CD14-positive monocyte (primary cell): ENCODE measurements around the gene SNAPC4. TPM values are rescaled to one million over a fixed set of nuclear protein-coding genes. Genes with fewer than 3 reads are reported as not detected.

Experiments
- DNase-seq, 3 donors: peaks; one replicate each; pipeline ENCODE4 v3.0.0-alpha.2; 2011 to 2022
- H2AFZ ChIP-seq: 2 replicates; pipeline ENCODE4 v1.6.0; 2012; ENCODE audit warnings: mild to moderate bottlenecking, low read depth, low read length, inconsistent platforms; ENCODE audit not compliant: insufficient read depth, poor library complexity, severe bottlenecking
- H3K27ac ChIP-seq, 2 donors: 1 replicate in 1 of 2; 2 replicates in 1 of 2; pipeline ENCODE4 v1.5.1; 2012 to 2013; ENCODE audit warnings: low read length in 2 of 2, control low read depth in 1 of 2, inconsistent platforms in 1 of 2, low read depth in 1 of 2, mild to moderate bottlenecking in 1 of 2
- H3K27me3 ChIP-seq, 2 donors: one replicate each; pipeline versions ENCODE4 v1.6.0 to v1.6.1; 2011 to 2013; ENCODE audit warnings: low read length in 2 of 2; ENCODE audit not compliant: control insufficient read depth in 2 of 2, insufficient read depth in 2 of 2
- H3K36me3 ChIP-seq, 2 donors: replicated peaks in 1 of 2; 1 replicate in 1 of 2; 2 replicates in 1 of 2; pipeline versions ENCODE4 v1.5.1 to v1.6.1; 2012 to 2013; ENCODE audit warnings: low read length in 2 of 2, control low read depth in 1 of 2, inconsistent platforms in 1 of 2, mild to moderate bottlenecking in 1 of 2; ENCODE audit not compliant: insufficient read depth in 2 of 2, control insufficient read depth in 1 of 2
- H3K4me1 ChIP-seq, 2 donors: 1 replicate in 1 of 2; 2 replicates in 1 of 2; pipeline versions ENCODE4 v1.5.1 to v1.6.1; 2012 to 2013; ENCODE audit warnings: low read length in 2 of 2, control low read depth in 1 of 2, inconsistent platforms in 1 of 2, mild to moderate bottlenecking in 1 of 2, moderate library complexity in 1 of 2; ENCODE audit not compliant: insufficient read depth in 2 of 2, control insufficient read depth in 1 of 2
- H3K4me2 ChIP-seq: replicated peaks from 2 replicates; pipeline ENCODE3; 2012; ENCODE audit warnings: low read length, moderate library complexity, mild to moderate bottlenecking; ENCODE audit not compliant: poor library complexity, severe bottlenecking; ENCODE audit errors: extremely low read depth
- H3K4me3 ChIP-seq, 3 experiments: fragments of 200-600 bp in 1 of 3; sonication (generic) in 1 of 3; replicated peaks in 1 of 3; 1 replicate in 2 of 3; 2 replicates in 1 of 3; pipeline ENCODE4 v1.5.1; 2011 to 2013; ENCODE audit warnings: low read length in 3 of 3, mild to moderate bottlenecking in 3 of 3, control low read depth in 2 of 3, low read depth in 2 of 3, inconsistent platforms in 1 of 3, moderate library complexity in 1 of 3
- H3K79me2 ChIP-seq: 2 replicates; pipeline ENCODE4 v1.6.0; 2012; ENCODE audit warnings: mild to moderate bottlenecking, control low read depth, inconsistent platforms, low read length, moderate library complexity; ENCODE audit not compliant: insufficient read depth
- H3K9ac ChIP-seq: 2 replicates; pipeline ENCODE4 v1.6.0; 2017; ENCODE audit warnings: low read length, mild to moderate bottlenecking; ENCODE audit not compliant: insufficient read depth, poor library complexity, severe bottlenecking
- H3K9me3 ChIP-seq, 2 donors: replicated peaks in 1 of 2; 1 replicate in 1 of 2; 2 replicates in 1 of 2; pipeline versions ENCODE4 v1.5.1 to v1.6.1; 2012 to 2013; ENCODE audit warnings: low read length in 2 of 2, control low read depth in 1 of 2; ENCODE audit not compliant: control insufficient read depth in 1 of 2, insufficient read depth in 1 of 2
- H4K20me1 ChIP-seq: 2 replicates; pipeline ENCODE4 v1.6.0; 2012; ENCODE audit warnings: mild to moderate bottlenecking, low read length, control low read depth, moderate library complexity; ENCODE audit not compliant: insufficient read depth
- H3K27ac Mint-ChIP-seq, 7 donors: one replicate each; pipeline ENCODE4 v1.8.0; 2020; ENCODE audit warnings: mild to moderate bottlenecking in 7 of 7, mixed read lengths in 7 of 7, moderate library complexity in 6 of 7, inconsistent platforms in 2 of 7
- H3K27me3 Mint-ChIP-seq, 3 donors: one replicate each; pipeline ENCODE4 v1.8.0; 2021 to 2022; ENCODE audit warnings: low read depth in 3 of 3, mild to moderate bottlenecking in 3 of 3, mixed read lengths in 3 of 3, moderate library complexity in 3 of 3, inconsistent platforms in 1 of 3
- H3K36me3 Mint-ChIP-seq, 2 donors: one replicate each; pipeline ENCODE4 v1.8.0; 2020; ENCODE audit warnings: mixed read lengths in 2 of 2, inconsistent platforms in 1 of 2, mild to moderate bottlenecking in 1 of 2
- H3K4me1 Mint-ChIP-seq: one replicate; pipeline ENCODE4 v1.8.0; 2020; ENCODE audit warnings: mild to moderate bottlenecking, mixed read lengths
- H3K4me3 Mint-ChIP-seq, 2 donors: one replicate each; pipeline ENCODE4 v1.8.0; 2020; ENCODE audit warnings: mild to moderate bottlenecking in 2 of 2, mixed read lengths in 2 of 2, moderate library complexity in 1 of 2
- H3K9me3 Mint-ChIP-seq, 7 donors: one replicate each; pipeline ENCODE4 v1.8.0; 2020 to 2022; ENCODE audit warnings: mixed read lengths in 7 of 7, mild to moderate bottlenecking in 6 of 7, moderate library complexity in 6 of 7, inconsistent platforms in 2 of 7
- CTCF ChIP-seq: fragments of 200-600 bp; IDR thresholded peaks from one replicate; pipeline ENCODE4 v1.8.0; 2022; ENCODE audit warnings: antibody characterized with exemption, mild to moderate bottlenecking
- WGBS: methylation state at CpG from one replicate; pipeline ENCODE4 v1.1.5; 2013; ENCODE audit warnings: missing lambda C conversion rate; ENCODE audit not compliant: insufficient coverage; 5-methylcytosine and 5-hydroxymethylcytosine counted together
- intact Hi-C, 2 donors: fragments of 100-400 bp; cut with micrococcal nuclease; formaldehyde crosslinking; loops; one replicate each; pipeline versions ENCODE4 v1.15.0 to v1.15.1; 2023
- polyA plus RNA-seq, 3 donors: library from polyadenylated mRNA; depleted of rRNA in 1 of 3; unstranded in 2 of 3; stranded (reverse) in 1 of 3; fragments of 300-500 nt in 2 of 3; fragments of >200 nt in 1 of 3; fragmentation: Illumina TruSeq in 2 of 3; gene quantifications; 1 replicate in 2 of 3; 2 replicates in 1 of 3; pipeline ENCODE4 v1.2.3, GENCODE V29; 2012 to 2021

SNAPC4 gene
- polyA plus RNA-seq, 3 donors: 0.59 to 6.7 (median 1.2) TPM

- H3K27ac ChIP-seq: no peak overlapping the region
- Mint-ChIP-seq H3K36me3 (peaks cover 77 to 98% of the 10 kb centered on the region in 2 donors), H3K9me3 (peaks cover 0 to 1% (median 0%) of the 10 kb centered on the region in 7 donors), H3K27ac (peak overlapping the region in 1 of 7 donors; percentile 65), H3K4me3 (no peak overlapping the region), H3K4me1 (no peaks in the 10 kb centered on the region), H3K27me3 (no peaks in the 10 kb centered on the region)
- peaks cover 86 to 100% of the 10 kb centered on the region in 2 donors for H3K36me3 ChIP-seq
- no peaks in the 10 kb centered on the region for H3K4me1 ChIP-seq
- no peaks in the 10 kb centered on the region for H3K79me2 ChIP-seq
- intact Hi-C loops: no loop called here
- WGBS: 96% methylated on average over 10 of the region's 12 CpGs
- no peak overlapping the region for H3K4me3 ChIP-seq
- H3K4me2 ChIP-seq: no peak overlapping the region
- no peak overlapping the region for H2AFZ ChIP-seq
- no peak for DNase-seq
- no peak overlapping the region for H3K9ac ChIP-seq
- TF ChIP-seq CTCF: no peak
- H3K9me3 ChIP-seq: no peaks in the 10 kb centered on the region
- H3K27me3 ChIP-seq: no peaks in the 10 kb centered on the region
- H4K20me1 ChIP-seq: no peaks in the 10 kb centered on the region
Measured at GRCh38 chr9:136419092-136419420, 19.1 kb upstream of the SNAPC4 start.

GRCh38 chr9:136418182-136419091 lies 18.5 kb upstream of the SNAPC4 start:
- no peak for DNase-seq
- Histone ChIP-seq H3K4me3 (no peak overlapping the region), H3K4me2 (no peak overlapping the region), H3K27ac (no peak overlapping the region), H4K20me1 (no peaks in the 10 kb centered on the region), H3K4me1 (no peaks in the 10 kb centered on the region), H3K79me2 (peaks cover 4% of the 10 kb centered on the region), H3K27me3 (no peaks in the 10 kb centered on the region), H2AFZ (no peak overlapping the region), H3K9ac (no peak overlapping the region), H3K36me3 (peaks cover 86 to 100% of the 10 kb centered on the region in 2 donors), H3K9me3 (no peaks in the 10 kb centered on the region)
- intact Hi-C loops: no loop called here
- 98% methylated on average over 46 of the region's 48 CpGs for WGBS
- peaks cover 0 to 1% (median 0%) of the 10 kb centered on the region in 7 donors for H3K9me3 Mint-ChIP-seq
- no peaks in the 10 kb centered on the region for H3K4me1 Mint-ChIP-seq
- H3K27ac Mint-ChIP-seq: no peak overlapping the region
- no peak overlapping the region for H3K4me3 Mint-ChIP-seq
- peaks cover 78 to 98% of the 10 kb centered on the region in 2 donors for H3K36me3 Mint-ChIP-seq
- TF ChIP-seq CTCF: no peak
- H3K27me3 Mint-ChIP-seq: no peaks in the 10 kb centered on the region
